Measurements from ENCODE around the gene PRDM16. TPM values are rescaled to one million over a fixed set of nuclear protein-coding genes. Genes with fewer than 3 reads are reported as not detected.

Gene PRDM16
- total RNA-seq, 1 experiment from 2014 or later = 6.1 TPM

DNA sequence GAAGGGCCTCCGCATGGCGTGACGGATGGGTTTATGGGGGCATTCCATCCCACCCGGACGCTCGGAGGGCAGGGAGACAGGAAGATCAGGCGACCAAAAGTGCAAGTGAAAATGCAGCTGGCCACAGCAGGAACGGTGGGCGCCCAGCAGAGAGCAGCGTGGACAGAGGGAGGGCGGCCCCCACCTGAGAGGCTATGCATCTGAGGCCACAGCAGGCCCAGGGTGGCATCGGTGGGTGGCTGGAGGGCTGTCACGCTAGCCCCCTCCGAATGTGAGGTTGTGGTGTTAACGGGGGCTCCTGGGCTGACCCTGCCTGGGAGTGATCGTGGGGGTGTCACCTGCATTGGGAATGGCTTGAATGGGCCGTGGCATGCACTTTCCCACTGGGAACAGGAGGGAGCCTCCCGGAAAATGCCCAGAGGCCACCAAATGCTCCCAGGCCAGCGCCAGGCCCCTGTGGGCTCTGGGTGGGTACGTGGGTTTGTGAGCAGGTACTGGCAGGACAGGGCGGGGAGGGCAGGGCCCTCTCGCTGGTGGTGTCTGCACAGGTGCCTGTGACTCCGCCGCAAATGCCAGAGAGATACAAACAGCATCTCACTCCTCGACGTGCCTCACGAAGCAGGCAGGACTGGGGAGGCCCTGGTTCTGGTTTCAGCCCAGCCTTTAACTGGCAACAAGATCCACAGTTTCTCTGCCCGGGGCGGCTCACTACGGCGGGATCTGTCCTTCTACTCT, 172.8 kb downstream of the PRDM16 start:
- no peak overlapping the region for H3K27ac ChIP-seq (ENCODE audit: low read depth, low read length)
- H3K4me3 ChIP-seq (replicated peaks in 1 of 2; ENCODE audit: low read depth in 1 of 2, low read length in 2 of 2) = no peak overlapping the region
- DNase-seq (ENCODE audit: low read depth, low spot score) (no peak), ATAC-seq (no peak)
- ChIA-PET CTCF (no interaction called here), RAD21 (ENCODE audit: low non-redundant PET in 1 of 2, low total read pairs in 2 of 2, uncharacterized antibody in 2 of 2, unreplicated experiment in 2 of 2) (no interaction called here), POLR2A (no interaction called here)
- TF ChIP-seq CBX3 (IDR thresholded peaks at IDR 0.05; ENCODE audit: low read depth) = no peak
- no peak for TF ChIP-seq POLR2A (IDR thresholded peaks at IDR 0.05; ENCODE audit: borderline replicate concordance, extremely low read depth, insufficient read depth, insufficient read length)
- TF ChIP-seq EZH2 (IDR thresholded peaks at IDR 0.05) = no peak
- no peak for TF ChIP-seq ZFX (IDR thresholded peaks at IDR 0.05)
- no peak for TF ChIP-seq POLR2AphosphoS5 (IDR thresholded peaks at IDR 0.05; ENCODE audit: low read depth, low read length)
- no peak for TF ChIP-seq CTCF (IDR thresholded peaks at IDR 0.05 in 2 of 3, conservative IDR thresholded peaks at IDR 0.05 in 1 of 3; ENCODE audit: borderline replicate concordance in 1 of 3, insufficient read depth in 1 of 3, low read depth in 2 of 3, low read length in 2 of 3)
- no peak for TF ChIP-seq RAD21 (IDR thresholded peaks at IDR 0.05; ENCODE audit: low read depth)
- TF ChIP-seq, protein P1, sequence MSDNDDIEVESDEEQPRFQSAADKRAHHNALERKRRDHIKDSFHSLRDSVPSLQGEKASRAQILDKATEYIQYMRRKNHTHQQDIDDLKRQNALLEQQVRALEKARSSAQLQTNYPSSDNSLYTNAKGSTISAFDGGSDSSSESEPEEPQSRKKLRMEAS (IDR thresholded peaks at IDR 0.05) = no peak
- no peak for TF ChIP-seq SIN3A (IDR thresholded peaks at IDR 0.05; ENCODE audit: low read depth)
- TF ChIP-seq JUND (IDR thresholded peaks at IDR 0.05) = no peak
- H3K9me2 ChIP-seq (ENCODE audit: insufficient read depth) = no peaks in the 10 kb centered on the region
- no TSS peak for BruUV-seq (replicated peaks)
- H3K27me3 ChIP-seq (ENCODE audit: insufficient read depth, low read length) = no peaks in the 10 kb centered on the region
- no peaks in the 10 kb centered on the region for H4K20me1 ChIP-seq (ENCODE audit: insufficient read depth)
- H3K9me3 ChIP-seq (ENCODE audit: control insufficient read depth in 1 of 2, insufficient read depth in 1 of 2, low read depth in 1 of 2, low read length in 2 of 2) = no peaks in the 10 kb centered on the region
- H3K4me2 ChIP-seq (ENCODE audit: low read length) = no peak overlapping the region
- intact Hi-C loops (cut with micrococcal nuclease) = no loop called here
- no peak overlapping the region for H3K9ac ChIP-seq (ENCODE audit: low read length)
- H2AFZ ChIP-seq (ENCODE audit: low read depth, low read length, poor library complexity, severe bottlenecking) = no peak overlapping the region
- peaks cover 3 to 6% of the 10 kb centered on the region in 2 experiments; a peak in 1 of 4 replicates for H3K4me1 ChIP-seq (ENCODE audit: control insufficient read depth in 1 of 2, insufficient read depth in 2 of 2, low read length in 2 of 2)
- H3K36me3 ChIP-seq (ENCODE audit: control insufficient read depth in 1 of 2, insufficient read depth in 2 of 2, low read length in 2 of 2) = no peaks in the 10 kb centered on the region
- H3K79me2 ChIP-seq (ENCODE audit: insufficient read depth, low read length) = no peaks in the 10 kb centered on the region
